ENCODE measurements around the gene PRKCA. TPM values are rescaled to one million over a fixed set of nuclear protein-coding genes. Genes with fewer than 3 reads are reported as not detected.

Gene PRKCA
- polyA plus RNA-seq, 2 of the 4 experiments (the other 2 are of a cell fraction) = 28.8 to 65.0 TPM

DNA sequence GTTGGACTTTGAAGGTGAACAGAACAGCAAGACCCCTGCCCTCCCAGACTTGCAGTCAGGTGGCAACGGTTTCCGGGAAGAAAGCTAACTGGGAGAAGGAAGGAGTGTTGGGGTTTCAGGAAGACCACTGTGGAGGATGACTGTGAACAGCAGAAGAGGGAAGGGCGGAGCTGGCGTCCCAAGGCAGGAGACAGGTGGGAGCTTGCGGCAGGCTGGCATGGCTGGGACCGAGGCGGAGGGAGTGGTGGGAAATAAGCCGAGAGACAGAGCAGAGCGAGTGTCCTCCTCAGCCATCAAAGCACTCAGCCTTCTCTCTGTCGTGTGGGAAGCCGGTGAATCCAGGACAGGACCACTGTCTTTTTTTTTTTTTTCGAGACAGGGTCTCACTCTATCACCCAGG lies 424.0 kb downstream of the PRKCA start:
- H3K4me2 ChIP-seq = no peak overlapping the region
- WGBS (ENCODE audit: missing lambda C conversion rate) = 96% methylated on average over 12 of the region's 12 CpGs
- no peak for DNase-seq (ENCODE audit: low read depth in 1 of 2, low spot score in 1 of 2)
- CTCF ChIA-PET = interaction anchor here (1.3 to 9.8 kb wide), 5 partner anchors 11 to 431 kb away, joined by 4 to 70 read pairs (median 44); no protein-coding TSS in a partner anchor
- no peaks in the 10 kb centered on the region for H3K9me3 ChIP-seq
- FAIRE-seq = no peak
- peaks cover 22% of the 10 kb centered on the region for H3K4me1 ChIP-seq
- H3K4me3 ChIP-seq = no peak overlapping the region
- no peak overlapping the region for H3K27ac ChIP-seq
- POLR2A ChIA-PET = no interaction called here
- TF ChIP-seq SMC3 (IDR thresholded peaks at IDR 0.05) (no peak), KDM5A (IDR thresholded peaks at IDR 0.05) (no peak), NR3C1 (IDR thresholded peaks at IDR 0.05) (no peak), RCOR1 (IDR thresholded peaks at IDR 0.05; ENCODE audit: low read depth, low read length) (no peak), NPAS2 (CRISPR knock-in tag; IDR thresholded peaks at IDR 0.05; ENCODE audit: borderline replicate concordance) (no peak), RFX5 (IDR thresholded peaks at IDR 0.05) (no peak), CEBPB (IDR thresholded peaks at IDR 0.05) (no peak), SREBF2 (IDR thresholded peaks at IDR 0.05) (no peak), POLR2AphosphoS2 (conservative IDR thresholded peaks at IDR 0.05; ENCODE audit: low read length) (no peak), RARB (CRISPR knock-in tag; IDR thresholded peaks at IDR 0.05) (no peak), GATA3 (IDR thresholded peaks at IDR 0.05; ENCODE audit: borderline replicate concordance) (no peak), MAZ (IDR thresholded peaks at IDR 0.05; ENCODE audit: borderline replicate concordance, low read depth, low read length) (no peak), ZC3H11A (IDR thresholded peaks at IDR 0.05) (no peak), HOXA7 (CRISPR knock-in tag; IDR thresholded peaks at IDR 0.05) (no peak), CBX2 (IDR thresholded peaks at IDR 0.05; ENCODE audit: borderline replicate concordance, low read depth) (no peak)
- TF ChIP-seq, protein P1, sequence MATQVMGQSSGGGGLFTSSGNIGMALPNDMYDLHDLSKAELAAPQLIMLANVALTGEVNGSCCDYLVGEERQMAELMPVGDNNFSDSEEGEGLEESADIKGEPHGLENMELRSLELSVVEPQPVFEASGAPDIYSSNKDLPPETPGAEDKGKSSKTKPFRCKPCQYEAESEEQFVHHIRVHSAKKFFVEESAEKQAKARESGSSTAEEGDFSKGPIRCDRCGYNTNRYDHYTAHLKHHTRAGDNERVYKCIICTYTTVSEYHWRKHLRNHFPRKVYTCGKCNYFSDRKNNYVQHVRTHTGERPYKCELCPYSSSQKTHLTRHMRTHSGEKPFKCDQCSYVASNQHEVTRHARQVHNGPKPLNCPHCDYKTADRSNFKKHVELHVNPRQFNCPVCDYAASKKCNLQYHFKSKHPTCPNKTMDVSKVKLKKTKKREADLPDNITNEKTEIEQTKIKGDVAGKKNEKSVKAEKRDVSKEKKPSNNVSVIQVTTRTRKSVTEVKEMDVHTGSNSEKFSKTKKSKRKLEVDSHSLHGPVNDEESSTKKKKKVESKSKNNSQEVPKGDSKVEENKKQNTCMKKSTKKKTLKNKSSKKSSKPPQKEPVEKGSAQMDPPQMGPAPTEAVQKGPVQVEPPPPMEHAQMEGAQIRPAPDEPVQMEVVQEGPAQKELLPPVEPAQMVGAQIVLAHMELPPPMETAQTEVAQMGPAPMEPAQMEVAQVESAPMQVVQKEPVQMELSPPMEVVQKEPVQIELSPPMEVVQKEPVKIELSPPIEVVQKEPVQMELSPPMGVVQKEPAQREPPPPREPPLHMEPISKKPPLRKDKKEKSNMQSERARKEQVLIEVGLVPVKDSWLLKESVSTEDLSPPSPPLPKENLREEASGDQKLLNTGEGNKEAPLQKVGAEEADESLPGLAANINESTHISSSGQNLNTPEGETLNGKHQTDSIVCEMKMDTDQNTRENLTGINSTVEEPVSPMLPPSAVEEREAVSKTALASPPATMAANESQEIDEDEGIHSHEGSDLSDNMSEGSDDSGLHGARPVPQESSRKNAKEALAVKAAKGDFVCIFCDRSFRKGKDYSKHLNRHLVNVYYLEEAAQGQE (IDR thresholded peaks at IDR 0.05) = no peak
- ATAC-seq = no peak

- DNase-seq (ENCODE audit: low read depth in 1 of 2, low spot score in 1 of 2) (no peak), FAIRE-seq (no peak), ATAC-seq (no peak)
- 88% methylated on average over 11 of the region's 11 CpGs for WGBS (ENCODE audit: missing lambda C conversion rate)
- Histone ChIP-seq H3K4me2 (no peak overlapping the region), H3K9me3 (no peaks in the 10 kb centered on the region), H3K4me3 (no peak overlapping the region), H3K4me1 (peaks cover 22% of the 10 kb centered on the region), H3K27ac (no peak overlapping the region)
- CTCF ChIA-PET = interaction anchor here (1.1 to 9.8 kb wide), 11 partner anchors 11 to 554 kb away, joined by 3 to 70 read pairs (median 5); no protein-coding TSS in a partner anchor
- TF ChIP-seq PHF8 (IDR thresholded peaks at IDR 0.05; ENCODE audit: borderline replicate concordance, low read depth) (no peak), BCL3 (IDR thresholded peaks at IDR 0.05) (no peak), SREBF2 (IDR thresholded peaks at IDR 0.05) (no peak), HMGXB4 (CRISPR knock-in tag; IDR thresholded peaks at IDR 0.05; ENCODE audit: borderline replicate concordance) (no peak), RARB (CRISPR knock-in tag; IDR thresholded peaks at IDR 0.05) (no peak), PBX3 (IDR thresholded peaks at IDR 0.05) (no peak)
- POLR2A ChIA-PET = no interaction called here
Measured at GRCh38 chr17:66726846-66727245, 424.4 kb downstream of the PRKCA start.
